Thymus (tissue), 11 donors: ENCODE data around the gene CHD5. TPM values are rescaled to one million over a fixed set of nuclear protein-coding genes. Genes with fewer than 3 reads are reported as not detected.

ENCODE experiments used
- DNase-seq, 9 donors: peaks; one replicate each; pipeline ENCODE4 v3.0.0-alpha.2; 2013; ENCODE audit warnings: low spot score in 9 of 9, low read depth in 6 of 9, missing footprints in 1 of 9
- H3K27ac ChIP-seq, 2 donors: one replicate each; pipeline ENCODE4 v1.5.1; 2013; ENCODE audit warnings: control low read depth in 1 of 2, low read depth in 1 of 2, low read length in 1 of 2, mild to moderate bottlenecking in 1 of 2, moderate library complexity in 1 of 2
- H3K27me3 ChIP-seq, 2 donors: one replicate each; pipeline ENCODE4 v1.5.1; 2013; ENCODE audit warnings: low read length in 1 of 2; ENCODE audit not compliant: control insufficient read depth in 2 of 2, insufficient read depth in 1 of 2
- H3K36me3 ChIP-seq, 2 donors: one replicate each; pipeline ENCODE4 v1.5.1; 2013; ENCODE audit warnings: low read length in 1 of 2, mild to moderate bottlenecking in 1 of 2, moderate library complexity in 1 of 2; ENCODE audit not compliant: control insufficient read depth in 2 of 2, insufficient read depth in 2 of 2
- H3K4me1 ChIP-seq, 2 donors: one replicate each; pipeline ENCODE4 v1.5.1; 2013; ENCODE audit warnings: low read length in 2 of 2; ENCODE audit not compliant: control insufficient read depth in 2 of 2, insufficient read depth in 2 of 2
- H3K4me3 ChIP-seq, 2 donors: one replicate each; pipeline ENCODE4 v1.5.1; 2013; ENCODE audit warnings: low read length in 2 of 2, control low read depth in 1 of 2, mild to moderate bottlenecking in 1 of 2
- H3K9me3 ChIP-seq, 2 donors: one replicate each; pipeline ENCODE4 v1.5.1; 2013; ENCODE audit warnings: low read length in 1 of 2, mild to moderate bottlenecking in 1 of 2; ENCODE audit not compliant: control insufficient read depth in 2 of 2, insufficient read depth in 1 of 2
- WGBS: extraction: QIAGEN DNeasy Blood & Tissue Kit; methylation state at CpG from one replicate; pipeline ENCODE4 v1.1.7; 2013; 5-methylcytosine and 5-hydroxymethylcytosine counted together
- polyA plus RNA-seq: library from polyadenylated mRNA; stranded (reverse); fragments of 200-250 nt; gene quantifications from one replicate; pipeline ENCODE4 v1.2.3, GENCODE V29; 2013
- total RNA-seq: library from RNA; stranded (reverse); fragments of 120-200 nt; gene quantifications from one replicate; pipeline ENCODE4 v1.2.4, GENCODE V29; 2013
- donor health status: healthy.

CHD5 gene
- total and polyA plus RNA-seq, 2 donors = 0.28 to 0.98 TPM

GRCh38 chr1:6103854-6104530 is 76.1 kb downstream of the CHD5 start:
- Histone ChIP-seq H3K4me1 (no peaks in the 10 kb centered on the region), H3K9me3 (no peaks in the 10 kb centered on the region), H3K4me3 (no peak overlapping the region), H3K27me3 (peaks cover 0 to under 1% of the 10 kb centered on the region in 2 donors), H3K36me3 (peaks cover 0 to 6% of the 10 kb centered on the region in 2 donors), H3K27ac (no peak overlapping the region)
- 84% methylated on average over 13 of the region's 13 CpGs for WGBS
- no peak for DNase-seq

GRCh38 chr1:6103111-6103853 is 76.8 kb downstream of the CHD5 start:
- WGBS = 92% methylated on average over 22 of the region's 22 CpGs
- Histone ChIP-seq H3K36me3 (peaks cover 3 to 12% of the 10 kb centered on the region in 2 donors), H3K4me1 (no peaks in the 10 kb centered on the region), H3K27ac (no peak overlapping the region), H3K9me3 (no peaks in the 10 kb centered on the region), H3K27me3 (no peaks in the 10 kb centered on the region), H3K4me3 (no peak overlapping the region)
- no peak for DNase-seq

- no peaks in the 10 kb centered on the region for H3K4me1 ChIP-seq
- H3K27me3 ChIP-seq = no peaks in the 10 kb centered on the region
- peaks cover 4 to 18% of the 10 kb centered on the region in 2 donors for H3K36me3 ChIP-seq
- no peak for DNase-seq
- WGBS = 85% methylated on average over 9 of the region's 9 CpGs
- no peak overlapping the region for H3K4me3 ChIP-seq
- H3K9me3 ChIP-seq = no peaks in the 10 kb centered on the region
- H3K27ac ChIP-seq = no peak overlapping the region
Observed at GRCh38 chr1:6102532-6102845, 77.6 kb downstream of the CHD5 start.

GRCh38 chr1:6101826-6102531 is 78.1 kb downstream of the CHD5 start:
- H3K27me3 ChIP-seq = no peaks in the 10 kb centered on the region
- H3K4me3 ChIP-seq = no peak overlapping the region
- H3K27ac ChIP-seq = no peak overlapping the region
- no peaks in the 10 kb centered on the region for H3K9me3 ChIP-seq
- H3K36me3 ChIP-seq = peaks cover 4 to 23% of the 10 kb centered on the region in 2 donors
- no peaks in the 10 kb centered on the region for H3K4me1 ChIP-seq
- 56% methylated on average over 25 of the region's 25 CpGs for WGBS
- no peak for DNase-seq

GRCh38 chr1:6100861-6101783 is 79.0 kb downstream of the CHD5 start:
- Histone ChIP-seq H3K36me3 (peaks cover 4 to 32% of the 10 kb centered on the region in 2 donors), H3K27ac (no peak overlapping the region), H3K27me3 (no peaks in the 10 kb centered on the region), H3K4me3 (no peak overlapping the region), H3K9me3 (no peaks in the 10 kb centered on the region), H3K4me1 (no peaks in the 10 kb centered on the region)
- DNase-seq = no peak
- WGBS = 65% methylated on average over 23 of the region's 23 CpGs

GRCh38 chr1:6099787-6100765 is 80.0 kb downstream of the CHD5 start:
- no peak overlapping the region for H3K4me3 ChIP-seq
- H3K9me3 ChIP-seq = no peaks in the 10 kb centered on the region
- 88% methylated on average over 27 of the region's 27 CpGs for WGBS
- H3K36me3 ChIP-seq = peaks cover 4 to 36% of the 10 kb centered on the region in 2 donors
- H3K4me1 ChIP-seq = no peaks in the 10 kb centered on the region
- no peak for DNase-seq
- no peak overlapping the region for H3K27ac ChIP-seq
- H3K27me3 ChIP-seq = no peaks in the 10 kb centered on the region

GRCh38 chr1:6099297-6099696 is 80.8 kb downstream of the CHD5 start:
- Histone ChIP-seq H3K27ac (no peak overlapping the region), H3K4me1 (no peaks in the 10 kb centered on the region), H3K27me3 (no peaks in the 10 kb centered on the region), H3K36me3 (peaks cover 4 to 44% of the 10 kb centered on the region in 2 donors), H3K4me3 (no peak overlapping the region), H3K9me3 (no peaks in the 10 kb centered on the region)
- no peak for DNase-seq
- whole genome bisulfite sequencing = 98% methylated on average over 15 of the region's 15 CpGs
